GM10266 (cell line): ENCODE results near the gene CREB3L2.

ENCODE experiments used
- DNase-seq: peaks from one replicate; pipeline ENCODE4 v3.0.0; 2012; ENCODE audit errors: extremely low spot score
- CTCF ChIP-seq: IDR thresholded peaks from 2 replicates; pipeline ENCODE4 v1.5.1; 2012; ENCODE audit warnings: mild to moderate bottlenecking, low read depth; ENCODE audit not compliant: control insufficient read depth, insufficient read depth; ENCODE audit errors: missing control alignments

Gene CREB3L2

GRCh38 chr7:138002096-138002827 is 376 bp upstream of the CREB3L2 start:
- DNase-seq, result peak; percentile 90
- TF ChIP-seq CTCF, result peak; percentile 69

- no peak for DNase-seq
- peak; percentile 1 for TF ChIP-seq CTCF
Observed at GRCh38 chr7:138000081-138000701, 1.7 kb downstream of the CREB3L2 start.

GRCh38 chr7:137999496-138000080 is 2.3 kb downstream of the CREB3L2 start:
- no peak for DNase-seq

GRCh38 chr7:137998250-137998649 is 3.6 kb downstream of the CREB3L2 start:
- TF ChIP-seq CTCF, result no peak
- DNase-seq, result no peak

More at GRCh38 chr7:137999496-138000080, 2.3 kb downstream of the CREB3L2 start:
- no peak for TF ChIP-seq CTCF

GRCh38 chr7:137996871-137997270 is 5.0 kb downstream of the CREB3L2 start:
- DNase-seq, result no peak
- no peak for TF ChIP-seq CTCF

GRCh38 chr7:137996386-137996851 is 5.5 kb downstream of the CREB3L2 start:
- DNase-seq, result no peak
- no peak for TF ChIP-seq CTCF

GRCh38 chr7:137994216-137994615 is 7.7 kb downstream of the CREB3L2 start:
- no peak for DNase-seq
- no peak for TF ChIP-seq CTCF
